SK-N-SH (cell line): ENCODE data around the gene TJP1. TPM values are rescaled to one million over a fixed set of nuclear protein-coding genes. Genes with fewer than 3 reads are reported as not detected.

Source experiments
- CTCF ChIA-PET: fragments of 300-600, 350-600 bp; formaldehyde crosslinking; extraction: SDS; loops from one replicate; lab custom pipeline; 2021; lab: Yijun Ruan, JAX
- POLR2A ChIA-PET: fragments of 350-600 bp; sonication (Branson Sonifier 250); formaldehyde crosslinking; extraction: SDS; loops from one replicate; lab custom pipeline; 2020; ENCODE audit warnings: antibody characterized with exemption, inconsistent platforms; lab: Yijun Ruan, JAX
- DNase-seq: peaks from one replicate; pipeline ENCODE4 v3.0.0; 2012
- H2AFZ ChIP-seq: fragments of 200-600 bp; sonication (generic); 2 replicates; pipeline ENCODE4 v1.8.1; 2016; ENCODE audit warnings: antibody characterized with exemption, mild to moderate bottlenecking, low read depth
- H3F3A ChIP-seq: fragments of 200-600 bp; sonication (generic); replicated peaks from 2 replicates; pipeline ENCODE3; 2016; ENCODE audit warnings: antibody characterized with exemption, mild to moderate bottlenecking; ENCODE audit not compliant: insufficient read depth
- H3K27ac ChIP-seq, 2 experiments: fragments of 200-500 bp in 1 of 2; fragments of 200-600 bp in 1 of 2; sonication (Bioruptor generic) in 1 of 2; sonication (generic), shearing (Covaris generic) in 1 of 2; 2 replicates each; pipeline versions ENCODE4 v1.5.1 to v1.6.1; 2014 to 2016; ENCODE audit warnings: low read depth in 2 of 2, inconsistent platforms in 1 of 2, low read length in 1 of 2, mild to moderate bottlenecking in 1 of 2, mixed read lengths in 1 of 2
- H3K27me3 ChIP-seq: fragments of 200-600 bp; sonication (generic), shearing (Covaris generic); 2 replicates; pipeline ENCODE4 v1.6.1; 2016; ENCODE audit warnings: mixed run types; ENCODE audit not compliant: insufficient read depth
- H3K36me3 ChIP-seq, 2 experiments: fragments of 200-500 bp in 1 of 2; fragments of 200-600 bp in 1 of 2; sonication (Bioruptor generic) in 1 of 2; sonication (generic) in 1 of 2; replicated peaks in 1 of 2; 2 replicates each; pipeline versions ENCODE3 to v1.5.1; 2014 to 2016; ENCODE audit warnings: low read length in 1 of 2, mild to moderate bottlenecking in 1 of 2; ENCODE audit not compliant: insufficient read depth in 2 of 2, control insufficient read depth in 1 of 2
- H3K4me1 ChIP-seq, 2 experiments: fragments of 200-500 bp in 1 of 2; fragments of 200-600 bp in 1 of 2; sonication (Bioruptor generic) in 1 of 2; sonication (generic), shearing (Covaris generic) in 1 of 2; 2 replicates each; pipeline versions ENCODE4 v1.5.1 to v1.6.1; 2014 to 2016; ENCODE audit warnings: low read depth in 1 of 2, low read length in 1 of 2, mixed run types in 1 of 2; ENCODE audit not compliant: insufficient read depth in 2 of 2, control insufficient read depth in 1 of 2
- H3K4me2 ChIP-seq: fragments of 200-600 bp; sonication (generic), shearing (Covaris generic); 2 replicates; pipeline ENCODE4 v1.6.1; 2017; ENCODE audit warnings: mixed run types
- H3K4me3 ChIP-seq, 2 experiments: fragments of 200-500 bp in 1 of 2; fragments of 200-600 bp in 1 of 2; sonication (Bioruptor generic) in 1 of 2; sonication (generic), shearing (Covaris generic) in 1 of 2; 2 replicates each; pipeline versions ENCODE4 v1.5.1 to v1.8.1; 2014 to 2016; ENCODE audit warnings: low read depth in 2 of 2, inconsistent platforms in 1 of 2, low read length in 1 of 2, mild to moderate bottlenecking in 1 of 2, mixed read lengths in 1 of 2, moderate library complexity in 1 of 2
- H3K79me2 ChIP-seq: fragments of 200-600 bp; sonication (generic); 2 replicates; pipeline ENCODE4 v1.8.1; 2017; ENCODE audit warnings: mild to moderate bottlenecking; ENCODE audit not compliant: insufficient read depth
- H3K9ac ChIP-seq: fragments of 200-600 bp; sonication (generic); 2 replicates; pipeline ENCODE4 v1.6.1; 2017; ENCODE audit warnings: mixed run types
- H3K9me2 ChIP-seq: fragments of 200-600 bp; sonication (generic); 2 replicates; pipeline ENCODE4 v1.6.1; 2017; ENCODE audit warnings: mixed run types
- H3K9me3 ChIP-seq: fragments of 200-600 bp; sonication (generic); 2 replicates; pipeline ENCODE4 v1.6.1; 2017; ENCODE audit warnings: mixed run types, mild to moderate bottlenecking, moderate library complexity
- H4K20me1 ChIP-seq: fragments of 200-600 bp; sonication (generic); 2 replicates; pipeline ENCODE4 v1.6.1; 2017; ENCODE audit warnings: mild to moderate bottlenecking, mixed run types; ENCODE audit not compliant: insufficient read depth
- CHD2 ChIP-seq: fragments of 150-350 bp; IDR thresholded peaks from 2 replicates; pipeline ENCODE4 v1.6.1; 2018; ENCODE audit warnings: low read length; ENCODE audit not compliant: partially characterized antibody
- ELF1 ChIP-seq: IDR thresholded peaks from 2 replicates; pipeline ENCODE4 v1.4.0; 2012
- EP300 ChIP-seq, 2 experiments: IDR thresholded peaks; 2 replicates each; pipeline versions ENCODE4 v1.4.0 to v1.6.1; 2012; ENCODE audit warnings: borderline replicate concordance in 1 of 2, low read depth in 1 of 2, low read length in 1 of 2
- EZH2phosphoT487 ChIP-seq: fragments of 200-600 bp; sonication (generic); IDR thresholded peaks from 2 replicates; pipeline ENCODE4 v1.6.1; 2017; ENCODE audit warnings: low read depth, mixed run types, mild to moderate bottlenecking, antibody characterized with exemption, moderate library complexity, borderline replicate concordance
- FOSL2 ChIP-seq: IDR thresholded peaks from 2 replicates; pipeline ENCODE4 v1.4.0; 2012; ENCODE audit warnings: low read depth, mild to moderate bottlenecking, moderate library complexity, borderline replicate concordance
- JUND ChIP-seq: IDR thresholded peaks from 2 replicates; pipeline ENCODE4 v1.4.0; 2012
- NFIC ChIP-seq: IDR thresholded peaks from 2 replicates; pipeline ENCODE4 v1.4.0; 2012; ENCODE audit warnings: borderline replicate concordance
- PBX3 ChIP-seq: IDR thresholded peaks from 2 replicates; pipeline ENCODE4; 2012
- RAD21 ChIP-seq: IDR thresholded peaks from 2 replicates; pipeline ENCODE4 v1.6.1; 2012; ENCODE audit warnings: mild to moderate bottlenecking, low read length
- RCOR1 ChIP-seq: fragments of 150-350 bp; IDR thresholded peaks from 2 replicates; pipeline ENCODE4 v1.6.1; 2017; ENCODE audit warnings: antibody characterized with exemption, low read length
- REST ChIP-seq: IDR thresholded peaks from 2 replicates; pipeline ENCODE4 v1.6.1; 2012; ENCODE audit warnings: mild to moderate bottlenecking, low read depth, low read length, moderate library complexity
- RFX5 ChIP-seq: IDR thresholded peaks from 2 replicates; pipeline ENCODE4 v1.6.1; 2012; ENCODE audit warnings: mild to moderate bottlenecking, improper control_type of control experiment, low read length
- RXRA ChIP-seq: IDR thresholded peaks from 2 replicates; pipeline ENCODE4 v1.4.0; 2012; ENCODE audit warnings: low read depth, mild to moderate bottlenecking, borderline replicate concordance
- SMC3 ChIP-seq: IDR thresholded peaks from 2 replicates; pipeline ENCODE4 v1.6.1; 2012; ENCODE audit warnings: low read depth, low read length, improper control_type of control experiment
- USF1 ChIP-seq: IDR thresholded peaks from 2 replicates; pipeline ENCODE4 v1.4.0; 2012; ENCODE audit warnings: low read depth, borderline replicate concordance
- USF2 ChIP-seq: fragments of 150-350 bp; IDR thresholded peaks from 2 replicates; pipeline ENCODE4 v1.6.1; 2017; ENCODE audit warnings: antibody characterized with exemption, low read length, low read depth, borderline replicate concordance
- YY1 ChIP-seq: IDR thresholded peaks from 2 replicates; pipeline ENCODE4 v1.4.0; 2012; ENCODE audit warnings: low read depth, mild to moderate bottlenecking
- WGBS: methylation state at CpG from one replicate; pipeline ENCODE4 v1.1.6; 2017; ENCODE audit warnings: low lambda C conversion rate; 5-methylcytosine and 5-hydroxymethylcytosine counted together
- polyA plus RNA-seq, 3 experiments: library from polyadenylated mRNA; depleted of rRNA; stranded (reverse); fragments of >200 nt; gene quantifications; 2 replicates each; pipeline ENCODE4 v1.2.3, GENCODE V29; 2012

Gene TJP1
- polyA plus RNA-seq, 1 of the 3 experiments (the other 2 are of a cell fraction): 17.5 TPM

DNA sequence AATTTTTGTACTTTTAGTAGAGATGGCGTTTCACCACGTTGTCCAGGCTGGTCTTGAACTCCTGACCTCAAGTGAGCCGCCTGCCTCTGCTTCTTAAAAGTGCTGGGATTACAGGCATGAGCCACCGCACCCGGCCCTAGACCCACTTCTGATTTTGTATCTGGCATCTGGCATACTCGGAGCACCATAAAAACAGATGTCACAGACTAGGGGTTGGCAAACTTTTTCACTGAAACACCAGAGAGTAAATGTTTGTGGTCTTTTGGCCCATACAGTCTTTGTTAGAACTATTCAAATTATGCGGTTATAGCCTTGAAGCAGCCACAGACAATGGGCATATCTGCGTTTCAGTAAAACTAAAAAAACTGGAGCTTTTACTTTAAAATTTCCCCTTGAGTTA, 110.7 kb downstream of the TJP1 start:
- Histone ChIP-seq H3K27me3 (no peaks in the 10 kb centered on the region), H3K36me3 (peaks cover 78 to 79% of the 10 kb centered on the region in 2 experiments), H2AFZ (no peak overlapping the region), H3K9me3 (no peaks in the 10 kb centered on the region), H3K4me2 (no peak overlapping the region), H4K20me1 (no peaks in the 10 kb centered on the region), H3K79me2 (no peaks in the 10 kb centered on the region), H3K4me3 (no peak overlapping the region), H3K9ac (no peak overlapping the region), H3K4me1 (no peaks in the 10 kb centered on the region), H3K27ac (no peak overlapping the region), H3F3A (no peaks in the 10 kb centered on the region), H3K9me2 (no peaks in the 10 kb centered on the region)
- ChIA-PET POLR2A (no interaction called here), CTCF (interaction anchor here (0.6 to 1.4 kb wide), 3 partner anchors 17 to 251 kb away, joined by 3 read pairs; no protein-coding TSS in a partner anchor)
- TF ChIP-seq YY1: no peak
- TF ChIP-seq SMC3: no peak
- TF ChIP-seq NFIC: no peak
- TF ChIP-seq RAD21: no peak
- TF ChIP-seq PBX3: no peak
- DNase-seq: no peak
- WGBS: 90% methylated on average over 8 of the region's 8 CpGs

DNA sequence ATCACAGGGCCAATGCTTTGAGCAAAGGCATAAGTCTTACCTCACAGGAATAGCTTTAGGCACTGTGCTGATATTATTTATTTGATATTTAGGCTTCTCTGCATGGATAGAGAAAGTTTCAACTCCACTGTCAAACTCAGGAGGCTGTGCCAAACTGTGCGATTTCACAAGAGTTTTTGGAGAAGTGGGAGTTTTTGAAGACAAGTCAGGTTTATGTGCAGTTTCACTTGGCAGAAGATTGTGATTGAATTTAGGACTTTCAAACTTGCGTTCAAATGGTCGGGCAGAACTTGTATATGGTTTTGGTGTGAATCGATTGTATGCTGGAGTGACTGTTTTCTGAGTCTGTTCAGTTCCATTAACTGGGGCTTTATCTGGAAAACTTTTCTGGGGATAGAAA, 113.7 kb downstream of the TJP1 start:
- Histone ChIP-seq H3K27ac (no peak overlapping the region), H4K20me1 (no peaks in the 10 kb centered on the region), H3K4me2 (no peak overlapping the region), H3K36me3 (peaks cover 77% of the 10 kb centered on the region in 2 experiments), H3F3A (no peaks in the 10 kb centered on the region), H3K4me1 (no peaks in the 10 kb centered on the region), H3K9ac (no peak overlapping the region), H3K4me3 (no peak overlapping the region), H3K9me2 (no peaks in the 10 kb centered on the region), H3K27me3 (no peaks in the 10 kb centered on the region), H3K79me2 (no peaks in the 10 kb centered on the region), H3K9me3 (no peaks in the 10 kb centered on the region), H2AFZ (no peak overlapping the region)
- 95% methylated on average over 4 of the region's 4 CpGs for whole genome bisulfite sequencing
- no peak for DNase-seq
- TF ChIP-seq RCOR1: no peak
- no peak for TF ChIP-seq USF1
- TF ChIP-seq PBX3: no peak
- no peak for TF ChIP-seq SMC3
- no peak for TF ChIP-seq RXRA
- TF ChIP-seq FOSL2: no peak
- TF ChIP-seq ELF1: no peak
- TF ChIP-seq JUND: no peak
- TF ChIP-seq EP300 (IDR thresholded peaks at IDR 0.05; ENCODE audit: borderline replicate concordance in 1 of 2, low read depth in 1 of 2, low read length in 1 of 2): no peak
- no peak for TF ChIP-seq REST
- no peak for TF ChIP-seq EZH2phosphoT487
- no peak for TF ChIP-seq RFX5
- TF ChIP-seq CHD2: no peak
- no peak for TF ChIP-seq USF2
- TF ChIP-seq NFIC: no peak
- CTCF ChIA-PET: interaction anchor here (1.1 to 1.3 kb wide), 2 partner anchors 9 to 39 kb away, joined by 3 read pairs; no protein-coding TSS in a partner anchor
- POLR2A ChIA-PET: no interaction called here
